CD14-positive monocyte (primary cell): ENCODE measurements around the gene FUT8. TPM values are rescaled to one million over a fixed set of nuclear protein-coding genes. Genes with fewer than 3 reads are reported as not detected.

ENCODE experiments used
- DNase-seq, 3 donors: peaks; one replicate each; pipeline ENCODE4 v3.0.0-alpha.2; 2011 to 2022
- H2AFZ ChIP-seq: 2 replicates; pipeline ENCODE4 v1.6.0; 2012; ENCODE audit warnings: mild to moderate bottlenecking, low read depth, low read length, inconsistent platforms; ENCODE audit not compliant: insufficient read depth, poor library complexity, severe bottlenecking
- H3K27ac ChIP-seq, 2 donors: 1 replicate in 1 of 2; 2 replicates in 1 of 2; pipeline ENCODE4 v1.5.1; 2012 to 2013; ENCODE audit warnings: low read length in 2 of 2, control low read depth in 1 of 2, inconsistent platforms in 1 of 2, low read depth in 1 of 2, mild to moderate bottlenecking in 1 of 2
- H3K27me3 ChIP-seq, 2 donors: one replicate each; pipeline versions ENCODE4 v1.6.0 to v1.6.1; 2011 to 2013; ENCODE audit warnings: low read length in 2 of 2; ENCODE audit not compliant: control insufficient read depth in 2 of 2, insufficient read depth in 2 of 2
- H3K36me3 ChIP-seq, 2 donors: replicated peaks in 1 of 2; 1 replicate in 1 of 2; 2 replicates in 1 of 2; pipeline versions ENCODE4 v1.5.1 to v1.6.1; 2012 to 2013; ENCODE audit warnings: low read length in 2 of 2, control low read depth in 1 of 2, inconsistent platforms in 1 of 2, mild to moderate bottlenecking in 1 of 2; ENCODE audit not compliant: insufficient read depth in 2 of 2, control insufficient read depth in 1 of 2
- H3K4me1 ChIP-seq, 2 donors: 1 replicate in 1 of 2; 2 replicates in 1 of 2; pipeline versions ENCODE4 v1.5.1 to v1.6.1; 2012 to 2013; ENCODE audit warnings: low read length in 2 of 2, control low read depth in 1 of 2, inconsistent platforms in 1 of 2, mild to moderate bottlenecking in 1 of 2, moderate library complexity in 1 of 2; ENCODE audit not compliant: insufficient read depth in 2 of 2, control insufficient read depth in 1 of 2
- H3K4me2 ChIP-seq: replicated peaks from 2 replicates; pipeline ENCODE3; 2012; ENCODE audit warnings: low read length, moderate library complexity, mild to moderate bottlenecking; ENCODE audit not compliant: poor library complexity, severe bottlenecking; ENCODE audit errors: extremely low read depth
- H3K4me3 ChIP-seq, 3 experiments: fragments of 200-600 bp in 1 of 3; sonication (generic) in 1 of 3; replicated peaks in 1 of 3; 1 replicate in 2 of 3; 2 replicates in 1 of 3; pipeline ENCODE4 v1.5.1; 2011 to 2013; ENCODE audit warnings: low read length in 3 of 3, mild to moderate bottlenecking in 3 of 3, control low read depth in 2 of 3, low read depth in 2 of 3, inconsistent platforms in 1 of 3, moderate library complexity in 1 of 3
- H3K79me2 ChIP-seq: 2 replicates; pipeline ENCODE4 v1.6.0; 2012; ENCODE audit warnings: mild to moderate bottlenecking, control low read depth, inconsistent platforms, low read length, moderate library complexity; ENCODE audit not compliant: insufficient read depth
- H3K9ac ChIP-seq: 2 replicates; pipeline ENCODE4 v1.6.0; 2017; ENCODE audit warnings: low read length, mild to moderate bottlenecking; ENCODE audit not compliant: insufficient read depth, poor library complexity, severe bottlenecking
- H3K9me3 ChIP-seq, 2 donors: replicated peaks in 1 of 2; 1 replicate in 1 of 2; 2 replicates in 1 of 2; pipeline versions ENCODE4 v1.5.1 to v1.6.1; 2012 to 2013; ENCODE audit warnings: low read length in 2 of 2, control low read depth in 1 of 2; ENCODE audit not compliant: control insufficient read depth in 1 of 2, insufficient read depth in 1 of 2
- H4K20me1 ChIP-seq: 2 replicates; pipeline ENCODE4 v1.6.0; 2012; ENCODE audit warnings: mild to moderate bottlenecking, low read length, control low read depth, moderate library complexity; ENCODE audit not compliant: insufficient read depth
- H3K27ac Mint-ChIP-seq, 7 donors: one replicate each; pipeline ENCODE4 v1.8.0; 2020; ENCODE audit warnings: mild to moderate bottlenecking in 7 of 7, mixed read lengths in 7 of 7, moderate library complexity in 6 of 7, inconsistent platforms in 2 of 7
- H3K27me3 Mint-ChIP-seq, 3 donors: one replicate each; pipeline ENCODE4 v1.8.0; 2021 to 2022; ENCODE audit warnings: low read depth in 3 of 3, mild to moderate bottlenecking in 3 of 3, mixed read lengths in 3 of 3, moderate library complexity in 3 of 3, inconsistent platforms in 1 of 3
- H3K36me3 Mint-ChIP-seq, 2 donors: one replicate each; pipeline ENCODE4 v1.8.0; 2020; ENCODE audit warnings: mixed read lengths in 2 of 2, inconsistent platforms in 1 of 2, mild to moderate bottlenecking in 1 of 2
- H3K4me1 Mint-ChIP-seq: one replicate; pipeline ENCODE4 v1.8.0; 2020; ENCODE audit warnings: mild to moderate bottlenecking, mixed read lengths
- H3K4me3 Mint-ChIP-seq, 2 donors: one replicate each; pipeline ENCODE4 v1.8.0; 2020; ENCODE audit warnings: mild to moderate bottlenecking in 2 of 2, mixed read lengths in 2 of 2, moderate library complexity in 1 of 2
- H3K9me3 Mint-ChIP-seq, 7 donors: one replicate each; pipeline ENCODE4 v1.8.0; 2020 to 2022; ENCODE audit warnings: mixed read lengths in 7 of 7, mild to moderate bottlenecking in 6 of 7, moderate library complexity in 6 of 7, inconsistent platforms in 2 of 7
- CTCF ChIP-seq: fragments of 200-600 bp; IDR thresholded peaks from one replicate; pipeline ENCODE4 v1.8.0; 2022; ENCODE audit warnings: antibody characterized with exemption, mild to moderate bottlenecking
- WGBS: methylation state at CpG from one replicate; pipeline ENCODE4 v1.1.5; 2013; ENCODE audit warnings: missing lambda C conversion rate; ENCODE audit not compliant: insufficient coverage; 5-methylcytosine and 5-hydroxymethylcytosine counted together
- intact Hi-C, 2 donors: fragments of 100-400 bp; cut with micrococcal nuclease; formaldehyde crosslinking; loops; one replicate each; pipeline versions ENCODE4 v1.15.0 to v1.15.1; 2023
- polyA plus RNA-seq, 3 donors: library from polyadenylated mRNA; depleted of rRNA in 1 of 3; unstranded in 2 of 3; stranded (reverse) in 1 of 3; fragments of 300-500 nt in 2 of 3; fragments of >200 nt in 1 of 3; fragmentation: Illumina TruSeq in 2 of 3; gene quantifications; 1 replicate in 2 of 3; 2 replicates in 1 of 3; pipeline ENCODE4 v1.2.3, GENCODE V29; 2012 to 2021

Gene FUT8
- polyA plus RNA-seq, 3 donors: 1.6 to 5.1 (median 5.0) TPM

GRCh38 chr14:65421201-65421981 lies 8.9 kb downstream of the FUT8 start:
- H3K27ac ChIP-seq: no peak overlapping the region
- no peak for DNase-seq
- H3K27ac Mint-ChIP-seq: no peak overlapping the region
- 60% methylated on average over 2 of the region's 10 CpGs for WGBS
- intact Hi-C loops: no loop called here
- no peaks in the 10 kb centered on the region for H3K4me1 ChIP-seq
- H3K36me3 ChIP-seq: no peaks in the 10 kb centered on the region
- no peaks in the 10 kb centered on the region for H3K9me3 ChIP-seq
- H3K9me3 Mint-ChIP-seq: peaks cover 0 to 2% (median 0%) of the 10 kb centered on the region in 7 donors
- no peaks in the 10 kb centered on the region for H3K79me2 ChIP-seq
- H3K36me3 Mint-ChIP-seq: peaks cover 0 to 2% of the 10 kb centered on the region in 2 donors
- H3K4me3 Mint-ChIP-seq: no peak overlapping the region
- no peak overlapping the region for H3K9ac ChIP-seq
- H4K20me1 ChIP-seq: no peaks in the 10 kb centered on the region
- peaks cover 0 to 2% (median 0%) of the 10 kb centered on the region in 3 donors for H3K27me3 Mint-ChIP-seq
- no peak for TF ChIP-seq CTCF
- H3K4me1 Mint-ChIP-seq: peaks cover 1% of the 10 kb centered on the region
- no peak overlapping the region for H3K4me3 ChIP-seq
- no peak overlapping the region for H2AFZ ChIP-seq
- H3K4me2 ChIP-seq: no peak overlapping the region
- H3K27me3 ChIP-seq: no peaks in the 10 kb centered on the region

GRCh38 chr14:65422088-65422834 lies 9.7 kb downstream of the FUT8 start:
- WGBS: no CpG with 5 or more reads among the region's 4 CpGs
- no peaks in the 10 kb centered on the region for H3K79me2 ChIP-seq
- H3K4me1 Mint-ChIP-seq: peaks cover 1% of the 10 kb centered on the region

More at GRCh38 chr14:65422088-65422834, 9.7 kb downstream of the FUT8 start:
- H3K27ac ChIP-seq: no peak overlapping the region
- H3K9ac ChIP-seq: no peak overlapping the region
- no peak for DNase-seq
- H3K27me3 Mint-ChIP-seq: peaks cover 0 to 2% (median 0%) of the 10 kb centered on the region in 3 donors
- H4K20me1 ChIP-seq: no peaks in the 10 kb centered on the region
- H3K9me3 ChIP-seq: no peaks in the 10 kb centered on the region
- H3K27ac Mint-ChIP-seq: no peak overlapping the region
- H3K36me3 ChIP-seq: no peaks in the 10 kb centered on the region
- intact Hi-C loops: no loop called here
- no peak overlapping the region for H3K4me2 ChIP-seq
- H3K9me3 Mint-ChIP-seq: peaks cover 0 to 2% (median 0%) of the 10 kb centered on the region in 7 donors
- H2AFZ ChIP-seq: no peak overlapping the region
- H3K4me1 ChIP-seq: no peaks in the 10 kb centered on the region
- H3K27me3 ChIP-seq: no peaks in the 10 kb centered on the region
- TF ChIP-seq CTCF: no peak
- no peak overlapping the region for H3K4me3 Mint-ChIP-seq
- H3K36me3 Mint-ChIP-seq: peaks cover 0 to 2% of the 10 kb centered on the region in 2 donors
- no peak overlapping the region for H3K4me3 ChIP-seq
